SK-N-SH (cell line): Measurements from ENCODE around the gene SLC2A4. TPM values are rescaled to one million over a fixed set of nuclear protein-coding genes. Genes with fewer than 3 reads are reported as not detected.

Experiments
- CTCF ChIA-PET: fragments of 300-600, 350-600 bp; formaldehyde crosslinking; extraction: SDS; loops from one replicate; lab custom pipeline; 2021; lab: Yijun Ruan, JAX
- POLR2A ChIA-PET: fragments of 350-600 bp; sonication (Branson Sonifier 250); formaldehyde crosslinking; extraction: SDS; loops from one replicate; lab custom pipeline; 2020; ENCODE audit warnings: antibody characterized with exemption, inconsistent platforms; lab: Yijun Ruan, JAX
- DNase-seq: peaks from one replicate; pipeline ENCODE4 v3.0.0; 2012
- H2AFZ ChIP-seq: fragments of 200-600 bp; sonication (generic); 2 replicates; pipeline ENCODE4 v1.8.1; 2016; ENCODE audit warnings: antibody characterized with exemption, mild to moderate bottlenecking, low read depth
- H3F3A ChIP-seq: fragments of 200-600 bp; sonication (generic); replicated peaks from 2 replicates; pipeline ENCODE3; 2016; ENCODE audit warnings: antibody characterized with exemption, mild to moderate bottlenecking; ENCODE audit not compliant: insufficient read depth
- H3K27ac ChIP-seq, 2 experiments: fragments of 200-500 bp in 1 of 2; fragments of 200-600 bp in 1 of 2; sonication (Bioruptor generic) in 1 of 2; sonication (generic), shearing (Covaris generic) in 1 of 2; 2 replicates each; pipeline versions ENCODE4 v1.5.1 to v1.6.1; 2014 to 2016; ENCODE audit warnings: low read depth in 2 of 2, inconsistent platforms in 1 of 2, low read length in 1 of 2, mild to moderate bottlenecking in 1 of 2, mixed read lengths in 1 of 2
- H3K27me3 ChIP-seq: fragments of 200-600 bp; sonication (generic), shearing (Covaris generic); 2 replicates; pipeline ENCODE4 v1.6.1; 2016; ENCODE audit warnings: mixed run types; ENCODE audit not compliant: insufficient read depth
- H3K36me3 ChIP-seq, 2 experiments: fragments of 200-500 bp in 1 of 2; fragments of 200-600 bp in 1 of 2; sonication (Bioruptor generic) in 1 of 2; sonication (generic) in 1 of 2; replicated peaks in 1 of 2; 2 replicates each; pipeline versions ENCODE3 to v1.5.1; 2014 to 2016; ENCODE audit warnings: low read length in 1 of 2, mild to moderate bottlenecking in 1 of 2; ENCODE audit not compliant: insufficient read depth in 2 of 2, control insufficient read depth in 1 of 2
- H3K4me1 ChIP-seq, 2 experiments: fragments of 200-500 bp in 1 of 2; fragments of 200-600 bp in 1 of 2; sonication (Bioruptor generic) in 1 of 2; sonication (generic), shearing (Covaris generic) in 1 of 2; 2 replicates each; pipeline versions ENCODE4 v1.5.1 to v1.6.1; 2014 to 2016; ENCODE audit warnings: low read depth in 1 of 2, low read length in 1 of 2, mixed run types in 1 of 2; ENCODE audit not compliant: insufficient read depth in 2 of 2, control insufficient read depth in 1 of 2
- H3K4me2 ChIP-seq: fragments of 200-600 bp; sonication (generic), shearing (Covaris generic); 2 replicates; pipeline ENCODE4 v1.6.1; 2017; ENCODE audit warnings: mixed run types
- H3K4me3 ChIP-seq, 2 experiments: fragments of 200-500 bp in 1 of 2; fragments of 200-600 bp in 1 of 2; sonication (Bioruptor generic) in 1 of 2; sonication (generic), shearing (Covaris generic) in 1 of 2; 2 replicates each; pipeline versions ENCODE4 v1.5.1 to v1.8.1; 2014 to 2016; ENCODE audit warnings: low read depth in 2 of 2, inconsistent platforms in 1 of 2, low read length in 1 of 2, mild to moderate bottlenecking in 1 of 2, mixed read lengths in 1 of 2, moderate library complexity in 1 of 2
- H3K79me2 ChIP-seq: fragments of 200-600 bp; sonication (generic); 2 replicates; pipeline ENCODE4 v1.8.1; 2017; ENCODE audit warnings: mild to moderate bottlenecking; ENCODE audit not compliant: insufficient read depth
- H3K9ac ChIP-seq: fragments of 200-600 bp; sonication (generic); 2 replicates; pipeline ENCODE4 v1.6.1; 2017; ENCODE audit warnings: mixed run types
- H3K9me2 ChIP-seq: fragments of 200-600 bp; sonication (generic); 2 replicates; pipeline ENCODE4 v1.6.1; 2017; ENCODE audit warnings: mixed run types
- H3K9me3 ChIP-seq: fragments of 200-600 bp; sonication (generic); 2 replicates; pipeline ENCODE4 v1.6.1; 2017; ENCODE audit warnings: mixed run types, mild to moderate bottlenecking, moderate library complexity
- H4K20me1 ChIP-seq: fragments of 200-600 bp; sonication (generic); 2 replicates; pipeline ENCODE4 v1.6.1; 2017; ENCODE audit warnings: mild to moderate bottlenecking, mixed run types; ENCODE audit not compliant: insufficient read depth
- FOSL2 ChIP-seq: IDR thresholded peaks from 2 replicates; pipeline ENCODE4 v1.4.0; 2012; ENCODE audit warnings: low read depth, mild to moderate bottlenecking, moderate library complexity, borderline replicate concordance
- FOXJ3 ChIP-seq: sonication (generic); formaldehyde crosslinking; IDR thresholded peaks from 2 replicates; pipeline ENCODE4 v1.5.1; 2020; ENCODE audit warnings: mild to moderate bottlenecking, missing genetic modification reagents
- GABPA ChIP-seq: IDR thresholded peaks from 2 replicates; pipeline ENCODE4 v1.4.0; 2012; ENCODE audit warnings: low read depth, mild to moderate bottlenecking
- GATA2 ChIP-seq: sonication (generic); formaldehyde crosslinking; IDR thresholded peaks from 2 replicates; pipeline ENCODE4 v1.5.0; 2020; ENCODE audit warnings: mild to moderate bottlenecking, missing genetic modification reagents
- JUND ChIP-seq: IDR thresholded peaks from 2 replicates; pipeline ENCODE4 v1.4.0; 2012
- MEF2A ChIP-seq: IDR thresholded peaks from 2 replicates; pipeline ENCODE4 v1.4.0; 2012; ENCODE audit warnings: low read depth, borderline replicate concordance
- NFIC ChIP-seq: IDR thresholded peaks from 2 replicates; pipeline ENCODE4 v1.4.0; 2012; ENCODE audit warnings: borderline replicate concordance
- POLR2AphosphoS5 ChIP-seq: IDR thresholded peaks from 2 replicates; pipeline ENCODE4 v1.6.1; 2012; ENCODE audit warnings: low read depth, low read length
- RCOR1 ChIP-seq: fragments of 150-350 bp; IDR thresholded peaks from 2 replicates; pipeline ENCODE4 v1.6.1; 2017; ENCODE audit warnings: antibody characterized with exemption, low read length
- RXRA ChIP-seq: IDR thresholded peaks from 2 replicates; pipeline ENCODE4 v1.4.0; 2012; ENCODE audit warnings: low read depth, mild to moderate bottlenecking, borderline replicate concordance
- SMC3 ChIP-seq: IDR thresholded peaks from 2 replicates; pipeline ENCODE4 v1.6.1; 2012; ENCODE audit warnings: low read depth, low read length, improper control_type of control experiment
- TAF1 ChIP-seq: IDR thresholded peaks from 2 replicates; pipeline ENCODE4 v1.6.1; 2012; ENCODE audit warnings: low read depth, mild to moderate bottlenecking, low read length, moderate library complexity, borderline replicate concordance
- TEAD4 ChIP-seq: IDR thresholded peaks from 2 replicates; pipeline ENCODE4 v1.4.0; 2012; ENCODE audit warnings: mild to moderate bottlenecking, borderline replicate concordance; ENCODE audit not compliant: insufficient read depth
- USF2 ChIP-seq: fragments of 150-350 bp; IDR thresholded peaks from 2 replicates; pipeline ENCODE4 v1.6.1; 2017; ENCODE audit warnings: antibody characterized with exemption, low read length, low read depth, borderline replicate concordance
- YY1 ChIP-seq: IDR thresholded peaks from 2 replicates; pipeline ENCODE4 v1.4.0; 2012; ENCODE audit warnings: low read depth, mild to moderate bottlenecking
- WGBS: methylation state at CpG from one replicate; pipeline ENCODE4 v1.1.6; 2017; ENCODE audit warnings: low lambda C conversion rate; 5-methylcytosine and 5-hydroxymethylcytosine counted together
- polyA plus RNA-seq, 3 experiments: library from polyadenylated mRNA; depleted of rRNA; stranded (reverse); fragments of >200 nt; gene quantifications; 2 replicates each; pipeline ENCODE4 v1.2.3, GENCODE V29; 2012

Gene SLC2A4
- polyA plus RNA-seq, 1 of the 3 experiments (the other 2 are of a cell fraction) = 0.44 TPM

GRCh38 chr17:7256766-7257456 is 24.6 kb upstream of the SLC2A4 start:
- Histone ChIP-seq H3K4me3 (no peak overlapping the region), H3K79me2 (peaks cover 17% of the 10 kb centered on the region), H3K9me2 (no peaks in the 10 kb centered on the region), H3K4me2 (no peak overlapping the region), H3K9ac (no peak overlapping the region), H3K4me1 (peaks cover 3 to 4% of the 10 kb centered on the region in 2 experiments; a peak in 3 of 4 replicates), H4K20me1 (no peaks in the 10 kb centered on the region), H3K9me3 (no peaks in the 10 kb centered on the region), H3K36me3 (peaks cover 13 to 33% of the 10 kb centered on the region in 2 experiments), H3F3A (peaks cover 29% of the 10 kb centered on the region), H2AFZ (no peak overlapping the region), H3K27me3 (no peaks in the 10 kb centered on the region), H3K27ac (no peak overlapping the region)
- POLR2A ChIA-PET = no interaction called here
- WGBS = 95% methylated on average over 8 of the region's 8 CpGs
- CTCF ChIA-PET = interaction anchor here (1.1 to 2.7 kb wide), 3 partner anchors 23 to 40 kb away, joined by 3 to 14 read pairs (median 5); partner anchors contain the start of genes ACADVL and DLG4
- TF ChIP-seq FOSL2 = no peak
- TF ChIP-seq MEF2A = no peak
- TF ChIP-seq TEAD4 = no peak
- TF ChIP-seq RXRA = no peak
- TF ChIP-seq JUND = no peak
- DNase-seq = no peak

GRCh38 chr17:7258731-7259554 is 22.6 kb upstream of the SLC2A4 start:
- ChIA-PET CTCF (interaction anchor here (0.9 to 1.9 kb wide), 4 partner anchors 22 to 42 kb away, joined by 3 to 13 read pairs (median 4); no protein-coding TSS in a partner anchor), POLR2A (no interaction called here)
- H3K79me2 ChIP-seq = peaks cover 2% of the 10 kb centered on the region; the same call in 1 of the 2 replicates
- H3K9me2 ChIP-seq = no peaks in the 10 kb centered on the region
- no peaks in the 10 kb centered on the region for H3K27me3 ChIP-seq
- H3F3A ChIP-seq = peaks cover 22% of the 10 kb centered on the region
- no peak overlapping the region for H3K4me2 ChIP-seq
- WGBS = 94% methylated on average over 7 of the region's 7 CpGs
- no peak overlapping the region for H2AFZ ChIP-seq
- H4K20me1 ChIP-seq = no peaks in the 10 kb centered on the region
- H3K4me3 ChIP-seq = no peak overlapping the region
- H3K27ac ChIP-seq = no peak overlapping the region
- peaks cover 13 to 33% of the 10 kb centered on the region in 2 experiments for H3K36me3 ChIP-seq
- no peaks in the 10 kb centered on the region for H3K9me3 ChIP-seq
- TF ChIP-seq RXRA (no peak), NFIC (no peak), FOXJ3 (CRISPR knock-in tag) (no peak)
- no peaks in the 10 kb centered on the region; a peak in 1 of 4 replicates for H3K4me1 ChIP-seq
- no peak overlapping the region for H3K9ac ChIP-seq
- no peak for DNase-seq

- Histone ChIP-seq H3K9me2 (no peaks in the 10 kb centered on the region), H3K79me2 (no peaks in the 10 kb centered on the region; the same call in 1 of the 2 replicates), H4K20me1 (no peaks in the 10 kb centered on the region), H3K36me3 (peaks cover 12 to 27% of the 10 kb centered on the region in 2 experiments), H3F3A (peaks cover 28% of the 10 kb centered on the region), H3K4me3 (no peak overlapping the region), H3K4me1 (peaks cover 0 to 3% of the 10 kb centered on the region in 2 experiments; a peak in 2 of 4 replicates), H3K9me3 (no peaks in the 10 kb centered on the region), H3K27ac (no peak overlapping the region)
- CTCF ChIA-PET = interaction anchor here (0.9 to 1.9 kb wide), 4 partner anchors 21 to 42 kb away, joined by 3 to 13 read pairs (median 4); no protein-coding TSS in a partner anchor
- POLR2A ChIA-PET = no interaction called here
- no peak for DNase-seq
- TF ChIP-seq GATA2 (CRISPR knock-in tag) = no peak
- TF ChIP-seq YY1 = no peak
- no peak for TF ChIP-seq USF2
- no peak for TF ChIP-seq TAF1
- TF ChIP-seq SMC3 = no peak
- TF ChIP-seq GABPA = no peak
- no peak for TF ChIP-seq RCOR1
- TF ChIP-seq FOXJ3 (CRISPR knock-in tag) = no peak
- TF ChIP-seq RXRA = no peak
- no peak for TF ChIP-seq POLR2AphosphoS5
- TF ChIP-seq, all 33 proteins: peak for 0
- WGBS = 98% methylated on average over 6 of the region's 6 CpGs
- Histone ChIP-seq H3K27me3 (no peaks in the 10 kb centered on the region), H3K9ac (no peak overlapping the region), H3K4me2 (no peak overlapping the region), H2AFZ (no peak overlapping the region)
Observed at GRCh38 chr17:7259555-7259889, 22.0 kb upstream of the SLC2A4 start.
